GM18499 (cell line): ENCODE results near the gene GALNT18.

Experiments
- ATAC-seq: cut with Tn5 transposase; IDR thresholded peaks from one replicate; pipeline ENCODE4 v1.9.1; 2021; ENCODE audit warnings: moderate number of reproducible peaks; ENCODE audit not compliant: insufficient read depth, unreplicated experiment

The GALNT18 gene

GRCh38 chr11:11265320-11265719 is 356.5 kb downstream of the GALNT18 start:
- no peak for ATAC-seq

DNA sequence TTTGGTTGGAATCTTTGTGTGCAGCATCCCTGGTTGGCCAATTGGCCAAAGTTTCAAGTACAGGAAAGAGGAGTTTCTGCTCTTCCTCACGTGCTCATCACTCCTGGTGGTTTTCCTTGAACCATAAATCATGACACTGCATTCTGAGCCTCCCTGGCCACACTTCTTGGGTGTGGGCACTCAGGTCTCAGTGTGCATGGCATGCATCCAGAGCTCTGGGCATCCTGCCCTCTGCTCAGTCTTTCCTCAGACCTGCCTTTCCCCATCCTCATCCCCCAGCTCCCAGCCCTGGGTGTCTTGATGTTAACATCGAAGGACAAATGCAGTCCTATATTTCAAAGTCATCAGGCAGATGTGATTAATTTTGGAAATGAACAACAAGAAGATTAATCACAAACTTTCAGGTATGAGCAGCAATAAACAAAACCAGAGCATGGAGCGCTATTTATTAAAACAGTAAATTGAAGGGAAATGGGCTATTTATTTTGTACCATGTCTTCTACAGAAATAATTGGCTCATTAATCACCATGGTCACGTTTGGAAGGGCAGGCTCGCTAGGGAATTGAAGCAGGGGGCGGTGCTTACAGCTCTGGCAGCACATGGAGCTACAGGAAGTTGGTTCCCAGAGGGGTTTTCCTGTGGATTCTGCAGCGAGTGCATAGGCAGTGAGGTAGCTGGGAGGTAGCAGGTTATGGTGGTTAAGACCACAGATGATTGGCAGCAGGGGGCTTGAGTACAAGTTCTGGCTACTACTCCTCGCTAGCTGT is 358.4 kb downstream of the GALNT18 start:
- ATAC-seq, result no peak

- no peak for ATAC-seq
Observed at GRCh38 chr11:11262171-11262920, 359.5 kb downstream of the GALNT18 start.

GRCh38 chr11:11261629-11262028 is 360.2 kb downstream of the GALNT18 start:
- ATAC-seq, result peak; percentile 32

DNA sequence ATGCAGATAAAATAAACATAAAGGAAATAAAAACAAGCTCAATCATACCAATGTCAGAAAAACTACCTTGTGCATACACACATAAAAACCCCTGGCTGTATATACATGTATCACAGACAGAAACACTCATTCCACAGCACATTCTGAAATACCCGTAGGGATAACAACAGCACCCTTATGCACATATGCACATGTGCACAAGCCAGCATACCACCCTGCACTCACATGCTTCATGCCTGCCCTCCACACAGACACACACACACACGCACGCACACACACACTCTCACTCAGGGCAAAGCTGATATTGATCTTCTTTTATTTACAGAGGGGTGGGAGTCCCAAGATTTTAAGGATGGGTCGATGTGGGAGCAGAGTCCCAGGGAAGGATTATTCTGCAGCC is 360.9 kb downstream of the GALNT18 start:
- no peak for ATAC-seq

GRCh38 chr11:11253995-11254394 is 367.8 kb downstream of the GALNT18 start:
- ATAC-seq, result no peak

- ATAC-seq, result no peak
Observed at GRCh38 chr11:11253497-11253896, 368.3 kb downstream of the GALNT18 start.

DNA sequence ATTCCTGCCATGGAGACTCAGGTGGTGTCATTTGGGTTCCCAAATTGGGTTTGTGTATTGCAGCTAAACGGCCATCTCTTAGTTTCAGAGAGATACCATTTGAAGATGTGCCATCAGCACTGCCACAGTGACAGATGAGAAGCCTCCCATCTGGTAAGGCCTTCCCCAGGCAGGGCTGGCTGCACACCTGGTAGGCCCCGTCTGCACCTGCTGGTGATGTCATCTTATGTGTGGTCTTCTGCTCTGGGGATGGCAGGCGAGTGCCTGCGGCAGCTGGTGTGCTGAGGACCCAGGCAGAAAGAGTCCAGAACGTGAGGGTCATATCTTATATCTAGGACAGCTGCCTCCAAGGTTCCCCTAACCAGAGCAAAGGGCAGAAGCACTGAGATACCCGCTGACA is 369.4 kb downstream of the GALNT18 start:
- no peak for ATAC-seq

DNA sequence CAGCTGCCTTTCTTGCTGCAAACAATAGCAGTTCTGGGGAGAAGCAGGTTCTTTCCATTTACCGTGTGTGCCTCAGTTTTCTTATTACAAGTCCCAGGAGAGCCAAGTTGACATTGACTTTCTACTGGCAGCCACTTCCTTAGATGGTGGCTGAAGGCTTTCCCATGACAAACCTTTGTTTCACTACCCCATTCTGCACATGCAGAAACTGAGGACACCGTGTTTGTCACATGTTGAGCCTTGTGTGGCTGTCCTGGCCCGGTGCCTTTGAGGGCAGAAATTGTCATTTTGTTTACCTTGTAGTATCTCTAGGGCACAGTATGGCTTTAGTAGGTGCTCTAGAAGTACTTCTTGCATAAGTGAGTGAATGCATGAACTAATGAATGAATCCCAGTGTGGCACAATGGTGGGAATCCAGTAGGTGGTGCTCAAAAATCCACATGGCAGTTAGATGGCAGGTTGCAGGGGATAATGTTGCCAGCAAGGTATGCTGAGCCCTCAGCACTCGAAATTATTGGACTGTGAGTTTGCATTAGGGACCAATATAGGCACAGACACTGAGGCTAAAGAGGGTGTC is 370.3 kb downstream of the GALNT18 start:
- peak; percentile 50 for ATAC-seq

DNA sequence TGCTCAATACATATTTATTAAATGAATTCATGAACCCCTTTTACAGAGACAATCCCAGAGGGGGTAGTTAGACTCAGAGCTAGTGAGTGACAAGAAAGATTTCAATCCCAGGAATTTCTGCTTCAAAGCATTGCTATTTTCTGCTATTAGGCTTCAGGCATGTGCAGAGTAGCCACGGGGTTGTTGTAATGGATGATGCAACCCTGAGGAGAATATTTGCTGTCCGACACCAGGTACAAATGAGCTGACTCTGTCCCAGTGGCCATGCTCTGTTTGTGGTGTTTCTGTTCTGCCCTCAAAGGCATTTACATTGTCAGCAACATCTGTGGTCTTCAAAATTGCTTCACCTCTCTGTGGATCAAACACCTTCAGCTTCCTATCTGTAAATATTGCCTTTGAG is 371.3 kb downstream of the GALNT18 start:
- ATAC-seq, result no peak

- no peak for ATAC-seq
Observed at GRCh38 chr11:11247576-11247975, 374.2 kb downstream of the GALNT18 start.

DNA sequence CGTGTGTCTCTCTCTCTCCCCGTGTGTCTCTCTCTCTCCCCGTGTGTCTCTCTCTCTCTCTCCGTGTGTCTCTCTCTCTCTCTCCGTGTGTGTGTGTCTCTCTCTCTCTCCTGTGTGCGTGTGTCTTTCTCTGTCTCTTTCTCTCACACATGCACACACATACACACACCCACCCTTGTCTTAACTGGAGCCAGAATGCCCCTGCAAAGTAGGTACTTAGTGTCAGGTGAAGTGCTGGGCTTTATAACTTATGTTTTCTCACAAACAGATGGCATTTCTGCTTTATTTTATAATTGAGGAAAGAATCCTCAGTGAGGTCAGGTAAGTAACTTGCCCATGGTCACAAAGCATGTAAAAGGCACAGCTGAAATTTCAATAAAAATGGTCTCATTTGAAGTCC is 374.7 kb downstream of the GALNT18 start:
- ATAC-seq, result no peak

- ATAC-seq, result no peak
Observed at GRCh38 chr11:11246166-11246565, 375.6 kb downstream of the GALNT18 start.

DNA sequence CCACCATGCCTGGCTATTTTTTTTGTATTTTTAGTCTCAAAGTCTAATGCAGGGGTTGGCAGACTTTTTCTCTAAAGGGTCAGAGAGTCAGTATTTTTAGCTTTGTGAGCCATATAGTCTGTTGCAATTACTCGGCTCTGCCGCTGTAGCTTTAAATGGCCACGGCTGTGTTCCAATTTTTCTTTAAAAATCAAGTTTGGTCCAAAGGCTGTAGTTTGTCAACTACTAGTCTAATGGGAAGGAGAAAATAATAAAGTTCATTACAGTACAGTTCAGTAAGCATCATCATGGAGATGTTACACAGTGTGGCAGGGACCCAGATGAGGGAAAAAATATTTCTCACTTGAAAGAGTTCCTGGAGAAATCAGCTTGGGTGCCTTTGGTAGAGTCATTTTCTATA is 376.4 kb downstream of the GALNT18 start:
- ATAC-seq, result no peak

- ATAC-seq, result no peak
Observed at GRCh38 chr11:11244470-11245080, 377.2 kb downstream of the GALNT18 start.

DNA sequence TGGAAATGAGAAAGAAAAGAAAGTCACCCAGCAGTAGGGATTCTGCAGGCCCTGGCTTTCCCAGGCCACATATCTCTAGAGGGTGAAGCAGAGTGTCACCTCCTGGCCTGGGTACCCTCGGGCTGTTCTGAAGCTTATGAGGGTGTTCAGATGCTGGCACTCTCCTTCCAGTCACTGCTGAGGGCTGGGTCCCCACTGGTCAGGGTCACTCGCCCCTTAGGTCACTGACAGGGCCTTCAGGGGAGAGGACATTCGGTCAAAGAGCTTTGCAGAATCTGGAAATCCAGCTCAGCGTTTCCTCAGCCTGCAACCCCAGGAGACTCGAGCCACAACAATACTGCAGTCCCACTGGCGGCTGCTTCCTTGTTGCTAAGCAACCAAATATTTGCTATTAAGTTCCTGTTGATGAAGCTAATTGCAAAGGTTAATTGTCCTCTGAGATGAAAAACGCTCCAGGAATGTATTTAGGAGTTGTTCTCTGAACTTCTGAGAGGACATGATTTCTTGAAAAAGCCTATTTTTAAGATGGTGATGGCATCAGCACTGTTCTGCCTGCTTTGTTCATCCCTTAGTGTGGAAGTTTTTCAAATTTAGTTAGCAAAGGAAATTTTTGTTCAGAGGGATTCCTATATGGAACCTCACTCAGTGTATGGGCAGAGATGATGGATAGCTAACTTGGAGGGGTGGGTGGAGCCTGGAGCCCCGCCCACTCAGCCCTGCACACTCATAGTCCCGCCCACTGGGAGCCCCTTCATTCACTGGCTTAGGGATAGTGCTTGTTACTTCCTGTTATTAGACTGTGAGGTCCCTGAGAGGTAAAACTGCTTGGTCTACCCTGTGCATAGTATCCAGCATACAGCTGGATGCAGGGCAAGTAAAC is 378.0 kb downstream of the GALNT18 start:
- ATAC-seq, result no peak

- ATAC-seq, result no peak
Observed at GRCh38 chr11:11243209-11243589, 378.6 kb downstream of the GALNT18 start.

- no peak for ATAC-seq
Observed at GRCh38 chr11:11241284-11241683, 380.5 kb downstream of the GALNT18 start.

GRCh38 chr11:11239959-11240358 is 381.8 kb downstream of the GALNT18 start:
- ATAC-seq, result no peak
